HepG2 (cell line): ENCODE results near the gene ABHD12. TPM values are rescaled to one million over a fixed set of nuclear protein-coding genes. Genes with fewer than 3 reads are reported as not detected.

Experiments used
- ATAC-seq: fragments of 200-7000 bp; cut with Tn5 transposase; 3 replicates; pipeline ENCODE4 v1.9.1; 2020; ENCODE audit warnings: mild to moderate bottlenecking, moderate library complexity
- BruUV-seq: library from RNA; stranded (reverse); fragments of 400-500 nt; replicated peaks from 2 replicates; lab custom pipeline; 2021; lab: Mats Ljungman, UMichigan
- CTCF ChIA-PET: fragments of 300-600 bp; formaldehyde crosslinking; extraction: SDS; loops from one replicate; lab custom pipeline; 2021; ENCODE audit warnings: low total read pairs, inconsistent platforms, low intra/inter-chr PET ratio; lab: Yijun Ruan, JAX
- POLR2A ChIA-PET: fragments of 350-600 bp; sonication (Branson Sonifier 250); formaldehyde crosslinking; loops from one replicate; lab custom pipeline; 2020; ENCODE audit warnings: antibody characterized with exemption, inconsistent platforms; lab: Yijun Ruan, JAX
- DNase-seq: peaks from one replicate; pipeline ENCODE4 v3.0.0-alpha.2; 2015; ENCODE audit warnings: low spot score
- FAIRE-seq: peaks from 3 replicates; lab custom pipeline; 2011; peaks lifted over from hg19 to GRCh38; lab: Jason Lieb, UNC
- H2AFZ ChIP-seq: one replicate; pipeline ENCODE4 v1.6.1; 2011; ENCODE audit warnings: low read length, inconsistent platforms
- H3K27ac ChIP-seq: fragments of 300-600 bp; 3 replicates; pipeline ENCODE4 v1.8.0; 2011; ENCODE audit warnings: mixed run types, mild to moderate bottlenecking, mixed read lengths, low read length, inconsistent platforms; ENCODE audit not compliant: insufficient read depth; ENCODE audit errors: extremely low read length
- H3K27me3 ChIP-seq, 2 experiments: fragments of 200-600 bp in 1 of 2; 2 replicates in 1 of 2; 3 replicates in 1 of 2; pipeline versions ENCODE4 v1.6.0 to v1.8.0; 2011; ENCODE audit warnings: low read length in 2 of 2, mild to moderate bottlenecking in 2 of 2, moderate library complexity in 2 of 2, inconsistent platforms in 1 of 2; ENCODE audit not compliant: insufficient read depth in 2 of 2, control insufficient read depth in 1 of 2
- H3K36me3 ChIP-seq, 2 experiments: fragments of 200-600 bp in 1 of 2; replicated peaks in 1 of 2; 2 replicates in 1 of 2; 3 replicates in 1 of 2; pipeline versions ENCODE4 v1.5.1 to v1.8.0; 2011; ENCODE audit warnings: low read length in 2 of 2, inconsistent platforms in 1 of 2; ENCODE audit not compliant: insufficient read depth in 2 of 2, control insufficient read depth in 1 of 2
- H3K4me1 ChIP-seq: 2 replicates; pipeline ENCODE4 v1.5.1; 2012; ENCODE audit warnings: low read length, inconsistent platforms; ENCODE audit not compliant: insufficient read depth
- H3K4me2 ChIP-seq: 2 replicates; pipeline ENCODE4 v1.6.0; 2011; ENCODE audit warnings: low read depth, low read length, inconsistent platforms
- H3K4me3 ChIP-seq, 3 experiments: fragments of 200-600 bp in 1 of 3; sonication (generic), shearing (Covaris generic) in 1 of 3; replicated peaks in 1 of 3; 2 replicates each; pipeline ENCODE4 v1.5.1; 2011 to 2016; ENCODE audit warnings: low read length in 3 of 3, inconsistent platforms in 2 of 3, low read depth in 2 of 3, mild to moderate bottlenecking in 2 of 3, control low read depth in 1 of 3, mixed read lengths in 1 of 3; ENCODE audit not compliant: insufficient read depth in 1 of 3
- H3K79me2 ChIP-seq: one replicate; pipeline ENCODE4 v1.6.1; 2011; ENCODE audit warnings: low read length, inconsistent platforms; ENCODE audit not compliant: insufficient read depth
- H3K9ac ChIP-seq: 2 replicates; pipeline ENCODE4 v1.6.0; 2011; ENCODE audit warnings: mild to moderate bottlenecking, low read depth, low read length, inconsistent platforms; ENCODE audit not compliant: insufficient read depth
- H3K9me3 ChIP-seq: 2 replicates; pipeline ENCODE4 v1.5.1; 2012; ENCODE audit warnings: mild to moderate bottlenecking, low read length
- H4K20me1 ChIP-seq: 2 replicates; pipeline ENCODE4 v1.6.0; 2011; ENCODE audit warnings: inconsistent platforms, mild to moderate bottlenecking, low read length, moderate library complexity; ENCODE audit not compliant: insufficient read depth
- ELF4 ChIP-seq: sonication (generic); formaldehyde crosslinking; IDR thresholded peaks from 2 replicates; pipeline ENCODE4 v1.5.0; 2020; ENCODE audit warnings: missing genetic modification reagents, mild to moderate bottlenecking, moderate library complexity, borderline replicate concordance
- HNF4G ChIP-seq, 2 experiments: sonication (generic) in 1 of 2; formaldehyde crosslinking in 1 of 2; IDR thresholded peaks; 2 replicates each; pipeline versions ENCODE4 v1.4.0 to v1.6.1; 2011 to 2020; ENCODE audit warnings: borderline replicate concordance in 2 of 2, low read depth in 2 of 2, mild to moderate bottlenecking in 2 of 2, low read length in 1 of 2, missing genetic modification reagents in 1 of 2, moderate library complexity in 1 of 2
- TBX3 ChIP-seq: fragments of 450-650 bp; IDR thresholded peaks from 2 replicates; pipeline ENCODE4 v1.6.1; 2017; ENCODE audit warnings: antibody characterized with exemption, mild to moderate bottlenecking, inconsistent platforms, borderline replicate concordance
- THRA ChIP-seq: sonication (generic); formaldehyde crosslinking; IDR thresholded peaks from 2 replicates; pipeline ENCODE4 v1.4.0; 2020; ENCODE audit warnings: missing genetic modification reagents, borderline replicate concordance
- ZBTB33 ChIP-seq: sonication (generic); formaldehyde crosslinking; IDR thresholded peaks from 2 replicates; pipeline ENCODE4 v1.4.0; 2020; ENCODE audit warnings: missing genetic modification reagents
- ZBTB43 ChIP-seq: sonication (generic); formaldehyde crosslinking; conservative IDR thresholded peaks from 2 replicates; pipeline ENCODE4 v1.4.0; 2020; ENCODE audit warnings: missing genetic modification reagents
- ZNF124 ChIP-seq: sonication (generic); formaldehyde crosslinking; IDR thresholded peaks from 2 replicates; pipeline ENCODE4 v1.4.0; 2020; ENCODE audit warnings: missing genetic modification reagents
- ZNF614 ChIP-seq: IDR thresholded peaks from 2 replicates; pipeline ENCODE4 v1.6.1; 2018; ENCODE audit warnings: missing biosample characterization, missing genetic modification reagents, inconsistent platforms, borderline replicate concordance
- WGBS: methylation state at CpG from one replicate; pipeline ENCODE4 v1.1.6; 2017; ENCODE audit warnings: low lambda C conversion rate; 5-methylcytosine and 5-hydroxymethylcytosine counted together
- in situ Hi-C: cut with HindIII; loops from 2 replicates; pipeline ENCODE4 v1.10.0; 2017; ENCODE audit warnings: low pct_unique_long_range_greater_than_20kb; ENCODE audit not compliant: extremely low pct_ligation_motif_present
- intact Hi-C: fragments of 100-400 bp; cut with micrococcal nuclease; formaldehyde crosslinking; loops from one replicate; pipeline ENCODE4 v1.10.0; 2022; ENCODE audit not compliant: unreplicated experiment
- polyA plus RNA-seq, 8 experiments: library from polyadenylated mRNA; depleted of rRNA in 3 of 8; stranded (reverse) in 7 of 8; unstranded in 1 of 8; fragments of >200 nt; fragmentation: Illumina TruSeq in 4 of 8; extraction: Trizol in 4 of 8; gene quantifications; 2 replicates each; pipeline versions ENCODE4 v1.2.1 to v1.2.3, GENCODE V29; 2011 to 2016; ENCODE audit warnings: low read depth in 4 of 8, missing spikeins in 1 of 8, mixed read lengths in 1 of 8; ENCODE audit not compliant: insufficient read depth in 1 of 8
- total RNA-seq, 5 experiments: library from RNA; depleted of rRNA; stranded (reverse); fragments of >200 nt; fragmentation: Illumina TruSeq; extraction: Trizol; gene quantifications; 2 replicates each; pipeline ENCODE4 v1.2.3, GENCODE V29; 2016; ENCODE audit warnings: low read depth in 1 of 5
- TF ChIP-seq, protein P1 (sequence below): sonication (generic); formaldehyde crosslinking; IDR thresholded peaks from 2 replicates; pipeline ENCODE4 v1.5.0; 2020; ENCODE audit warnings: mild to moderate bottlenecking, missing genetic modification reagents

Gene ABHD12
- total and polyA plus RNA-seq, 2 of the 13 experiments (the other 11 are each of a cell fraction or from before 2014, with no cell fraction given): 23.5 to 72.1 TPM

- Histone ChIP-seq H3K36me3 (peaks cover 9 to 20% of the 10 kb centered on the region in 2 experiments; a peak in 4 of 5 replicates), H3K27me3 (no peaks in the 10 kb centered on the region), H3K79me2 (no peaks in the 10 kb centered on the region), H4K20me1 (no peaks in the 10 kb centered on the region; the same call in 1 of the 2 replicates), H3K27ac (no peak overlapping the region), H3K9me3 (no peaks in the 10 kb centered on the region), H3K9ac (no peak overlapping the region), H3K4me1 (peaks cover 21% of the 10 kb centered on the region), H2AFZ (no peak overlapping the region), H3K4me3 (no peak overlapping the region), H3K4me2 (no peak overlapping the region)
- intact Hi-C loops: no loop called here
- in situ Hi-C loops: loop anchor here (25.0 kb wide), 1 partner anchor 348 kb away; no protein-coding TSS in a partner anchor
- DNase-seq (no peak), FAIRE-seq (no peak), ATAC-seq (no peak)
- BruUV-seq: no TSS peak
- 92% methylated on average over 17 of the region's 17 CpGs for WGBS
- CTCF ChIA-PET: interaction anchor here (2.0 kb wide), 1 partner anchor 84 kb away, joined by 12 read pairs; no protein-coding TSS in a partner anchor
- POLR2A ChIA-PET: interaction anchor here (0.9 kb wide), 1 partner anchor 63 kb away, joined by 3 read pairs; no protein-coding TSS in a partner anchor
- TF ChIP-seq TBX3: no peak
- no peak for TF ChIP-seq ELF4 (CRISPR knock-in tag)
- no peak for TF ChIP-seq ZNF614 (CRISPR knock-in tag)
- TF ChIP-seq ZBTB43 (CRISPR knock-in tag): no peak
- TF ChIP-seq, protein P1, sequence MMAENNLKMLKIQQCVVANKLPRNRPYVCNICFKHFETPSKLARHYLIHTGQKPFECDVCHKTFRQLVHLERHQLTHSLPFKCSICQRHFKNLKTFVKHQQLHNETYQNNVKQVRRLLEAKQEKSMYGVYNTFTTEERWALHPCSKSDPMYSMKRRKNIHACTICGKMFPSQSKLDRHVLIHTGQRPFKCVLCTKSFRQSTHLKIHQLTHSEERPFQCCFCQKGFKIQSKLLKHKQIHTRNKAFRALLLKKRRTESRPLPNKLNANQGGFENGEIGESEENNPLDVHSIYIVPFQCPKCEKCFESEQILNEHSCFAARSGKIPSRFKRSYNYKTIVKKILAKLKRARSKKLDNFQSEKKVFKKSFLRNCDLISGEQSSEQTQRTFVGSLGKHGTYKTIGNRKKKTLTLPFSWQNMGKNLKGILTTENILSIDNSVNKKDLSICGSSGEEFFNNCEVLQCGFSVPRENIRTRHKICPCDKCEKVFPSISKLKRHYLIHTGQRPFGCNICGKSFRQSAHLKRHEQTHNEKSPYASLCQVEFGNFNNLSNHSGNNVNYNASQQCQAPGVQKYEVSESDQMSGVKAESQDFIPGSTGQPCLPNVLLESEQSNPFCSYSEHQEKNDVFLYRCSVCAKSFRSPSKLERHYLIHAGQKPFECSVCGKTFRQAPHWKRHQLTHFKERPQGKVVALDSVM (CRISPR knock-in tag): peak; percentile 87
- TF ChIP-seq ZNF124 (CRISPR knock-in tag): no peak
- TF ChIP-seq THRA (CRISPR knock-in tag): no peak
- TF ChIP-seq HNF4G (IDR thresholded peaks at IDR 0.05; ENCODE audit: borderline replicate concordance, low read depth, low read length): no peak
- no peak for TF ChIP-seq HNF4G (CRISPR knock-in tag; IDR thresholded peaks at IDR 0.05; ENCODE audit: borderline replicate concordance, low read depth)
- TF ChIP-seq ZBTB33 (CRISPR knock-in tag): peak; percentile 76
These were observed 75.9 kb downstream of the ABHD12 start for GRCh38 chr20:25314497-25315417.
